ENCODE data around the gene CYB5R2. TPM values are rescaled to one million over a fixed set of nuclear protein-coding genes. Genes with fewer than 3 reads are reported as not detected.

Gene CYB5R2
- total RNA-seq, 1 donor from 2014 or later, result 8.1 TPM

DNA sequence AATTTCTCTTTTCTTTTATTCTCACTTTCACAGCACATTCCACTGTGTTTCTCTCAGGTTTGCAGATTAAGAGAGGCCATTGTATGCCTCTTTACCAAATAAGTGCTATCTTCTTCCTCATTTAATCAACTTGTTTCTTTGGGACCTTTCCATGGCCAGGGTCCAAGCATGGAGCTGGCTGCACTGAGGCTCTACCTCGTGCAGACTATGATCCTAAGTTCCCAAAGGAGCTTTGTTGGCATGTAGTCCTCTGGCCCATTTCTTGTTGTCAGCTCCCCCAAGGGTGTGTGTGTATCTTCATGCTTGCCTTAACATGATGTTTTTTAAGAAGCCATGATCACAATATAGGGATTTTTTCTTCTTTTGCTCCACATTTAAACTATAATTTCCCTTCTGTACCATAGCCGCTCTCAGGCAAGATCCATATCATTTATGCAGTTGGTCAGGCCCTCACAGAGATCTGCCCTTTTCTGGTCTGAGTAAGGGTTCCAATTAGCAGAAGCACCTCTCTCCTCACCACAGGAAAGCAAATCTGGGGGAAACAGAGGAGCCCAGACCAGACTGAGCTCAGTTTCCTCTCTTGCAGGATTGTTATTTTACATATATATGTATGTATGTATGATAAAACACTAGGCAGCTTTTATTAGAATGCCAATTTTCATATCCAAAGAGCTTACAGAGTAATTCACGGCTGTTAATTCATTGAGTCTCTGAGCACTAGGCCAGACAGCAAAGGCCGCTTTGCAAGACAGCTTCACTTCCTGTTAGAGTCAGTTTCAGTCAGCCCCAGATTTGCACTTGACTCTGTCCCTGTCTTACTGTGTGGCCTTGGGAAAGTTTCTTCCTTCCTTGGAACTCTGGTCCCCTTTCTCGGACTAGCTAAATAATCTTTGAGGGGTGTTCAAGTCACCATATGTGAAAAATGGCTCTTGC lies 34.3 kb downstream of the CYB5R2 start:
- DNase-seq (ENCODE audit: low spot score), result no peak

DNA sequence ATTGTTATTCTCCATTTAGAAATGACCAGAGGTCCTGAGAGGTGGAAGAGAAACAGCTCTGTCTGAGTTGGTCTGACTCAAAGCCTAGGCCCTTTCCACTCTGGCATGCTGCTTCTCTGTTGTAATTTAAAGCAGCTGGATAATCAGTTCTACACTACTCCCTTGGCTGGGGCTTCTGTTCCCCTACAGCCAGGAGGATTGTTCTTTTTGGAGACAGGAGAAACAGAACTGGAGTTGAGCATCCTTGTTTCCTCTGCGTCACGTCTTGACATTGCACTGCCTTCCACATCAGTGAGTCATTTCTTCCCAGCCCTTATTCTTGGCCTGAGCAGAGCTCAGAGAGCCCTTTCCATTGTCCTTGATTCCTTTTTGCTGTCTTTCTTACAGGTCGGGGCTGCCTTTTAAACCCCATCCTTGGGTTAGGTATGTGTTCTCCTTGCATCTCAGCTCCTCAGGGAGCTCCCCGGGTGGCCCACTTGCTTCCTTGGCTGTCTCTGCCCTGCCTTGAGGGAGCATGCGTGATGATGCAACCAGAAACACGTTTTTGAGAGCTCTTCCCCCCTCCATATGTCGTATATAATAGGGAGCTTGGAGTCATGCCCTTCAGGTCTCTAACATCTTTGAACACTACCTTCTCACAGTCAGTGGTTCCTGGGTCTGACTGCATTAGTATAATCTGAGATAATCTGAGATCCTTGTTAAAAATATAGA lies 35.7 kb downstream of the CYB5R2 start:
- peak; percentile 29 for DNase-seq (ENCODE audit: low spot score)

DNA sequence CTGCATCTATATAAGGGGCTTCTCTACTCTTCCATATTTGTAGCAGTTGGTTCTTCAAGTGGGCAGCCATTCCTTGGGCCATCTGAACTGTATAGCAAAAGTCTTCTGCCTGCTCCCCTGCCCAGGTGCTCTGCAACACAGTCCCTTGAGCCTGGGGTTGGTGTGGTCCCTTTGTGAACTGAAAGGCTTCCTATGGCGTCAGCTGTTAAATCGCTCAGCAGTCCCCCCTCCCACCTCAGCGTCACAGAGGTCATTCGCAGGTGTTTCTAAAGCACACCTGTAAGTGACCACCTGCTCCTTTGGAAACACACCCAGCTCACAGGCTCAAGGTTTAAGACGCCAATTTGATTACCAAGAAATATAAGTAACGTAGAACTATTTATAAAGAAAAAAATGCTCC lies 37.0 kb downstream of the CYB5R2 start:
- DNase-seq (ENCODE audit: low spot score), result no peak

DNA sequence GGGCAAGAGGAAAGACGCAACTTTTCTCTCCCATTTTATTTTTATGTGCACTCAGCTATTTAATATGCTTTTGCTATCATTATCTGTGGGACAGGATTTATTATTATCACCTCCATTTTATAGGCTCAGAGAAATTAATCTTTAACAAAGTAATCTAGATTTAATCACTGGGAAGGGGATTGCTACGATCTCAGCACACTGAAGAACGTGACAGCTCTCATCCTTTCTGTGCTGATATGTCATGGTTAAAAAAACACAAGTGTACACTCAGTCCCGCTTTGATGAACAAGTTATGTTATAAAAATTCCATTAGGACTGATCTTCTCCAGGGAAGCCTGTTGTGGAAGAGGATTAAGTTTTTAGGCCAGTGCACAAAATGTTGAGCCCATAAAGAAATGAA lies 37.6 kb downstream of the CYB5R2 start:
- DNase-seq (ENCODE audit: low spot score), result no peak

DNA sequence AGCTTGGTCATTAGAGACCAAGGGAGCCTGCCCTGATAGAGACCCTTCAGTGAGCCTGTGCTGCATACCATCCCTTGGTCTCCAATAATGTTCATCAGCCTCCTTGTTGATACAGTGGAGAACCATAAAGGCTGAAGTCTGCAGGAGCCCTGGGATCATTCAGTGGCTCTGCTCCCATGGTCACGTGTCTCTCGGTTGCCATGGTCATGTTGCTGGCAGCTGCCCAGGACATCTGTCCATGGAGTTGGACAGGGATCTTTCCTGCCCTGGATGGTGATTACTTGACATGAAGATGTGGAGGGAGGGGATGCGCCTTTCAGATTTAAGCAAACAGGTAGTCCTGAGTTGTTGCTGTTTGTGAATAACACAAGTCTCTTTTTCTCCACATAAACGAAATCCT lies 38.2 kb downstream of the CYB5R2 start:
- no peak for DNase-seq (ENCODE audit: low spot score)

DNA sequence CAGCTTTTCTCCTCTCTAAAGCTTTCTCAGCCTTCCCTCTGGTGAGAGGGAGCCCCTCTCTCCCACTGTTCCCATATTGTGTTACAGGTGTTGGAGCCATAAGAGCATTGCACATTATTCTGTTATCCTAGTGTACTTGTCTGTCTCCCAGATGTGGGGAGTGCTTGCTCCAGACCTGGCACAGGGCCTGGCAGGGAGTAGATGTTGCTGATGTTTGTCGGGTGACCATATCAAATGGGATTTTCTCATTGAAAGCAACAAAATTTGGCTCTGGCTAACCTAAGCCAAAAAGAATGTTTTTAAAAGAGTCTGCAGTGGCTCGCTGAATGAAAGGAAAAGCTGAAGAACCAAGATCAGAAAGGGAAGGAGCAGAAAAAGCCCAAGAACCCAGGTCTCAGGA lies 41.1 kb downstream of the CYB5R2 start:
- no peak for DNase-seq (ENCODE audit: low spot score)

DNA sequence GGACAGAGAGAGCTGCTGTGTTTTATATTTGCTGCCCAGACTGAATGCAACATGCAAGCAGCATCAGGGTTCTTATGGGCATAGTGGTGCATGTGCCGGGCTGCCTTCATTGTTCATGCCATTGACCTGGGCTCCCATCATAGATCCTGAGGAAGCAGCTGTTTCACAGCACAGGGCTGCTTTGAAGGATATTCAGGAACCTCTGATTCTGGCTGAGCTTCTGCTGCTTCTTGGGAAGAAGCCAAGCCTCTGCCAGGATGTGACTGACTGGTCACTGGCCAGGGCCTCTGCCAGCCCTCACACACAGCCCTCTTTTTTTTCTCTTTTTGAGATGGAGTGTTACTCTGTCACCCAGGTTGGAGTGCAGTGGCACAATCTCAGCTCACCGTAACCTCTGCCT lies 43.3 kb downstream of the CYB5R2 start:
- no peak for DNase-seq (ENCODE audit: low spot score)

DNA sequence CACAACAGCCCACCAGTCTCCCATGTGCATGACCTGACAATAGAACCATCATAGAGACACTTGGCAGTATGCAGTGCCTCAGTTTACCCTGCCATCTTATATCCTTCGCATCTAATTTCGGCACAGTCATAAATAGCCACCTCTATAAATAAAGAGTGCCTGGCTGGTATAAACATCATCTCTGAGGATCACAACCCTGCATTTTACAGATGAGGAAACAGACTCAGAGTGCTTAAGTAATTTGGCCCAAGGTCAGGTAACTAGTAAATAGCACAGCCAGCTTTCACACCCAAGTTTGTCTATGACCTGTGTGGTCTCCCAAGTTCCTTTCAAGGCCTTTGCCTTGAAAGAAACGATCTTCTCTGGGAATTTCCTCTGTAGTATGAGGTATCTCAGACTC lies 44.6 kb downstream of the CYB5R2 start:
- no peak for DNase-seq (ENCODE audit: low spot score)

DNA sequence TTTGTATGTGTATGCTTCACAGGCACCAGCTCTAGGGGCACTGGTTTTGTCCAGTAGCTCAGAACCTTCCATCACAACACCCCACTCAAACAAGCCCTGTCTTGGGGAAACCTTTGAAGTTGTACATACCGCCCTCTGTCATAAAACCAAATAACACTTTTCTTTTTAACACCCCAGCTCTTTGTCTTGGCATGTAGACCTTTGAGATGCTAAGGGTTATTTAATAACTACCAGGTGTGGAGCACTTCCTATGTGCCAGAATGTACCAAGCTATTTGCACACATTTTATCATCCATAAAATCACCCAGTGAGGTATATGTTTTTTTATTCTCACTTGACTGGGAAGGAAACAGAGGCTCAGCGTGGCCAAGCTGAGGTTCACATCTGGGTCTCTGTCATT lies 50.6 kb downstream of the CYB5R2 start:
- no peak for DNase-seq (ENCODE audit: low spot score)

DNA sequence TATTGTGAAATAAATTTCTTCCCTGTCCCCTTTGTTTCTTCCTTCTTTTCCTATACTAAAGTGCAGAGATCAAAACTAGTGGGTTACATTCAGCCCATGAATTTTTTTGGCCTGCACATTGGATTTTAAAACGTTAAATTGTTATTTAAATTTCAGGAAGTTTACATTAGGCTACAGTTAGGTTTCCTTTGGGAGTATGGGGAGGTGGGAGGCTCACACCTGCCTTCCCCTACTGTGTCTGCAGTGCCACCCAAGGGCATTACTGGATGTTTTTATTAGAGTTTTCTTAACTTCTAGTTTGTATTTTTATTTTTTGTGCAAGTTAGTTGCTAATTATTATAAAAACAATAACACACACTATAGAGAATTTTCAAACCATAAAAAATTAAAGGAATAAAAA lies 51.7 kb downstream of the CYB5R2 start:
- DNase-seq (ENCODE audit: low spot score), result no peak

DNA sequence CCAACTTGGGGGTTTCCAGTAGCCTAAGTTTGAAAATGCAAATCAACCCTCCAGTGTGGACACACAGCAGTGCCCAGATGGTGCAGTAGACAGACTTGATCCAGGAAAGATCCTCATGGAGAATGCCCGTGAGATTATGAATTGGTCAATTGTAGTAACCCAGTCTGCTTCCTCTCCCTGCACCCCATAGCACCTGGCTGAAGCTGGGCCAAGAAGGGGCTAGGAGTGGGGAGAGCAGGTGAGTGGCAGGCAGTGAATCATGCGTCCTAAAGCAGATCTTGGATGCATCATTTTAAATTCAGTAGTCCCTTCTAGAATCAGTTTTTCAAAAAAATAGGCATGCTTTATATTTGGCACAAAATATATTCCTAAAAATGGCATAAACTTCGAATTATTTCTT lies 52.2 kb downstream of the CYB5R2 start:
- DNase-seq (ENCODE audit: low spot score), result no peak

DNA sequence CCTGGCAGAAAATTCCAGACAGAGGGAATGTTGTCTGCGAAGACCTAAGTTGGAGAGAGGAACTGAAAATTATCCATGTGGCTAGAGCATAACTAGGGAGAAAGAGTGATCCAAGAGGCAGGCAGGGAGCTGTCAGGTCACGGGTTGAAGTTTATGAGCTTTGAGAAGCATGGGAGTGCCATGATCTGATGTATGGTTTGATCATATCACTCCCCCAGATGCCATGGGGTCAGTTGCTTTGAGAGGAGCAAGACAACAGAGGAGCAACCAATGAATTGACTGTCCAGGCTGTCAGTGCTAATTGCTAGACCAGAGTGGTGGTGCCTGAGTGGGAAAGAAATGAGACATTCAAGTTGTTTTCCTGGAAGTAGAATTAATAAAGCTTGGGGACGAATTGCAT lies 54.0 kb downstream of the CYB5R2 start:
- no peak for DNase-seq (ENCODE audit: low spot score)

DNA sequence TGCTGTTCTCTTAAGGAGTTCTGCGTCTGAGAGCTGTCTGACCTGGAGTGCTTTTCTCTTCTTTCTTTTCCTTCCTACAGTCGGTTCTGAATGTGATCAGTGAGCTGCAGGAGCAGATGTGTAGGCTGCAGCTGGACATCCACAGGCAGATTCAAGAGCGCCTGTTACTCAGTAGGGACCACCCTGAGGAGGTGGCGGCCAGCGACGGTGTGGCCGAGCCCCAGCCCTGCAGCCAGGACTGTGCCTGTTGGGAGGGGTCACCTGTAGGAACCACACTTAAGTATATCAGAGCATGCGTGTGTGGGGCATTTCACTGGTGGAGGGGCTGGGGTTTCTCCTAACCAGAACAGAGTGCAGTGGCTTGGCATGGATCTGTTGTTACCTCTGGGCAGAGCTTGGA lies 56.3 kb downstream of the CYB5R2 start:
- DNase-seq (ENCODE audit: low spot score), result no peak

Other genes starting within 250 kb of the CYB5R2 start
- gene OLFML1, start 188.0 kb downstream of the CYB5R2 start, total RNA-seq, result 12.9 TPM
- gene PPFIBP2, start 159.5 kb downstream of the CYB5R2 start, total RNA-seq, result 104 TPM
- 0.20 TPM for gene OVCH2, start 33.0 kb upstream of the CYB5R2 start, total RNA-seq
- not detected for gene OR5P2, start 123.4 kb upstream of the CYB5R2 start, total RNA-seq
- not detected for gene OR5P3, start 157.3 kb upstream of the CYB5R2 start, total RNA-seq